ENCODE data around the gene LRP1. TPM values are rescaled to one million over a fixed set of nuclear protein-coding genes. Genes with fewer than 3 reads are reported as not detected.

LRP1 gene
- total RNA-seq, 1 donor from 2014 or later = 253 TPM

GRCh38 chr12:57159311-57159710 is 31.0 kb downstream of the LRP1 start:
- H3K36me3 Mint-ChIP-seq = peaks cover 62% of the 10 kb centered on the region
- H3K9me3 Mint-ChIP-seq = no peaks in the 10 kb centered on the region
- H3K27ac Mint-ChIP-seq = no peak overlapping the region
- H3K27me3 Mint-ChIP-seq (ENCODE audit: low read depth) = no peaks in the 10 kb centered on the region
- no peak for TF ChIP-seq CTCF (IDR thresholded peaks at IDR 0.05; ENCODE audit: unreplicated experiment)
- H3K4me1 Mint-ChIP-seq = peaks cover 7% of the 10 kb centered on the region
- H3K4me3 Mint-ChIP-seq = no peak overlapping the region
- DNase-seq (ENCODE audit: low spot score in 2 of 2, unreplicated experiment in 2 of 2) = no peak

- Mint-ChIP-seq H3K4me3 (no peak overlapping the region), H3K27ac (peak overlapping the region; percentile 35), H3K4me1 (peaks cover 5% of the 10 kb centered on the region), H3K36me3 (peaks cover 63% of the 10 kb centered on the region), H3K9me3 (no peaks in the 10 kb centered on the region), H3K27me3 (ENCODE audit: low read depth) (no peaks in the 10 kb centered on the region)
- TF ChIP-seq CTCF (IDR thresholded peaks at IDR 0.05; ENCODE audit: unreplicated experiment) = no peak
- DNase-seq (ENCODE audit: low spot score in 2 of 2, unreplicated experiment in 2 of 2) = no peak
Observed at GRCh38 chr12:57160040-57160439, 31.8 kb downstream of the LRP1 start.

- H3K27ac Mint-ChIP-seq = peak overlapping the region; percentile 28
- TF ChIP-seq CTCF (IDR thresholded peaks at IDR 0.05; ENCODE audit: unreplicated experiment) = no peak
- no peaks in the 10 kb centered on the region for H3K9me3 Mint-ChIP-seq
- H3K4me1 Mint-ChIP-seq = no peaks in the 10 kb centered on the region
- H3K27me3 Mint-ChIP-seq (ENCODE audit: low read depth) = no peaks in the 10 kb centered on the region
- no peak overlapping the region for H3K4me3 Mint-ChIP-seq
- DNase-seq (ENCODE audit: low spot score in 2 of 2, unreplicated experiment in 2 of 2) = no peak
- peaks cover 61% of the 10 kb centered on the region for H3K36me3 Mint-ChIP-seq
Observed at GRCh38 chr12:57160741-57161140, 32.5 kb downstream of the LRP1 start.

- Mint-ChIP-seq H3K27me3 (ENCODE audit: low read depth) (no peaks in the 10 kb centered on the region), H3K4me3 (no peak overlapping the region), H3K4me1 (no peaks in the 10 kb centered on the region), H3K36me3 (peaks cover 61% of the 10 kb centered on the region), H3K27ac (no peak overlapping the region), H3K9me3 (no peaks in the 10 kb centered on the region)
- no peak for DNase-seq (ENCODE audit: low spot score in 2 of 2, unreplicated experiment in 2 of 2)
- TF ChIP-seq CTCF (IDR thresholded peaks at IDR 0.05; ENCODE audit: unreplicated experiment) = no peak
Observed at GRCh38 chr12:57161491-57161890, 33.2 kb downstream of the LRP1 start.

GRCh38 chr12:57162553-57163125 is 34.4 kb downstream of the LRP1 start:
- Mint-ChIP-seq H3K27me3 (ENCODE audit: low read depth) (no peaks in the 10 kb centered on the region), H3K4me3 (no peak overlapping the region), H3K9me3 (no peaks in the 10 kb centered on the region), H3K36me3 (peaks cover 53% of the 10 kb centered on the region), H3K27ac (no peak overlapping the region), H3K4me1 (no peaks in the 10 kb centered on the region)
- no peak for TF ChIP-seq CTCF (IDR thresholded peaks at IDR 0.05; ENCODE audit: unreplicated experiment)
- DNase-seq (ENCODE audit: low spot score in 2 of 2, unreplicated experiment in 2 of 2) = no peak

- Mint-ChIP-seq H3K9me3 (no peaks in the 10 kb centered on the region), H3K4me1 (no peaks in the 10 kb centered on the region), H3K36me3 (peaks cover 50% of the 10 kb centered on the region), H3K27me3 (ENCODE audit: low read depth) (no peaks in the 10 kb centered on the region), H3K4me3 (no peak overlapping the region), H3K27ac (no peak overlapping the region)
- DNase-seq (ENCODE audit: low spot score in 2 of 2, unreplicated experiment in 2 of 2) = no peak
- no peak for TF ChIP-seq CTCF (IDR thresholded peaks at IDR 0.05; ENCODE audit: unreplicated experiment)
Observed at GRCh38 chr12:57164454-57164853, 36.2 kb downstream of the LRP1 start.
